H9 (cell line): ENCODE measurements around the gene PPP4R3B. TPM values are rescaled to one million over a fixed set of nuclear protein-coding genes. Genes with fewer than 3 reads are reported as not detected.

Source experiments
- DNase-seq: peaks from one replicate; pipeline ENCODE4 v3.0.0-alpha.2; 2017
- H2AFZ ChIP-seq: one replicate; pipeline ENCODE4 v1.6.1; 2013; ENCODE audit warnings: mild to moderate bottlenecking, low read length, control low read depth, moderate library complexity
- H2AK5ac ChIP-seq: 2 replicates; pipeline ENCODE4 v1.6.1; 2013; ENCODE audit warnings: low read length, control low read depth, mixed read lengths; ENCODE audit not compliant: insufficient read length
- H2BK120ac ChIP-seq: one replicate; pipeline ENCODE4 v1.6.1; 2013; ENCODE audit warnings: low read depth, mild to moderate bottlenecking, low read length, control low read depth, inconsistent platforms; ENCODE audit not compliant: poor library complexity, severe bottlenecking
- H2BK12ac ChIP-seq: 2 replicates; pipeline ENCODE4 v1.6.1; 2013; ENCODE audit warnings: low read length, control low read depth, mixed read lengths, low read depth; ENCODE audit not compliant: insufficient read length
- H2BK15ac ChIP-seq: 2 replicates; pipeline ENCODE4 v1.6.1; 2013; ENCODE audit warnings: low read depth, low read length, control low read depth
- H2BK20ac ChIP-seq: one replicate; pipeline ENCODE4 v1.6.1; 2013; ENCODE audit warnings: low read depth, mild to moderate bottlenecking, low read length, control low read depth, inconsistent platforms; ENCODE audit not compliant: poor library complexity, severe bottlenecking
- H2BK5ac ChIP-seq: 2 replicates; pipeline ENCODE4 v1.6.1; 2013; ENCODE audit warnings: low read length, control low read depth, mixed read lengths; ENCODE audit not compliant: insufficient read length
- H3K14ac ChIP-seq: 2 replicates; pipeline ENCODE4 v1.6.1; 2013; ENCODE audit warnings: low read length, control low read depth; ENCODE audit not compliant: insufficient read depth
- H3K18ac ChIP-seq: 2 replicates; pipeline ENCODE4 v1.6.1; 2013; ENCODE audit warnings: low read depth, mild to moderate bottlenecking, mixed read lengths, low read length, control low read depth; ENCODE audit not compliant: insufficient read length
- H3K23ac ChIP-seq: 2 replicates; pipeline ENCODE4 v1.6.1; 2013; ENCODE audit warnings: low read length, control low read depth, mixed read lengths, low read depth; ENCODE audit not compliant: insufficient read length
- H3K23me2 ChIP-seq: 2 replicates; pipeline ENCODE4 v1.6.1; 2013; ENCODE audit warnings: low read depth, mild to moderate bottlenecking, mixed read lengths, low read length, control low read depth; ENCODE audit not compliant: insufficient read length, poor library complexity, severe bottlenecking
- H3K27ac ChIP-seq: 2 replicates; pipeline ENCODE4 v1.5.1; 2013; ENCODE audit warnings: low read length, control low read depth, mixed read lengths, low read depth; ENCODE audit not compliant: insufficient read length
- H3K27me3 ChIP-seq: 2 replicates; pipeline ENCODE4 v1.6.1; 2013; ENCODE audit warnings: low read length, control low read depth, inconsistent platforms; ENCODE audit not compliant: insufficient read depth
- H3K4ac ChIP-seq: 2 replicates; pipeline ENCODE4 v1.6.1; 2013; ENCODE audit warnings: low read depth, mild to moderate bottlenecking, control low read depth, inconsistent platforms, low read length, moderate library complexity
- H3K4me1 ChIP-seq: 2 replicates; pipeline ENCODE4 v1.6.1; 2013; ENCODE audit warnings: low read length, control low read depth, inconsistent platforms; ENCODE audit not compliant: insufficient read depth
- H3K4me2 ChIP-seq: 2 replicates; pipeline ENCODE4 v1.6.1; 2013; ENCODE audit warnings: low read length, control low read depth, mixed read lengths; ENCODE audit not compliant: insufficient read length, insufficient read depth
- H3K56ac ChIP-seq: 2 replicates; pipeline ENCODE4 v1.6.1; 2013; ENCODE audit warnings: low read depth, mild to moderate bottlenecking, mixed read lengths, low read length, control low read depth; ENCODE audit not compliant: insufficient read length
- H3K79me1 ChIP-seq: 2 replicates; pipeline ENCODE4 v1.6.1; 2013; ENCODE audit warnings: low read depth, mild to moderate bottlenecking, moderate library complexity, low read length, control low read depth, inconsistent platforms; ENCODE audit not compliant: insufficient read depth, poor library complexity, severe bottlenecking
- H3K79me2 ChIP-seq: 2 replicates; pipeline ENCODE4 v1.6.1; 2013; ENCODE audit warnings: low read length, control low read depth, inconsistent platforms; ENCODE audit not compliant: insufficient read depth
- H3K9ac ChIP-seq: 2 replicates; pipeline ENCODE4 v1.6.1; 2013; ENCODE audit warnings: low read length, control low read depth, mixed read lengths; ENCODE audit not compliant: insufficient read length; ENCODE audit errors: extremely low read depth
- H3K9me3 ChIP-seq: one replicate; pipeline ENCODE4 v1.6.1; 2013; ENCODE audit warnings: low read depth, low read length, inconsistent platforms; ENCODE audit not compliant: control insufficient read depth
- H3T11ph ChIP-seq: one replicate; pipeline ENCODE4 v1.6.1; 2013; ENCODE audit warnings: mild to moderate bottlenecking, low read length, control low read depth, inconsistent platforms
- H4K20me1 ChIP-seq: one replicate; pipeline ENCODE4 v1.6.1; 2013; ENCODE audit not compliant: control insufficient read depth, insufficient read length, insufficient read depth
- H4K5ac ChIP-seq: 2 replicates; pipeline ENCODE4 v1.6.1; 2013; ENCODE audit warnings: low read depth, mild to moderate bottlenecking, mixed read lengths, low read length, control low read depth; ENCODE audit not compliant: insufficient read length
- H4K8ac ChIP-seq: replicated peaks from 2 replicates; pipeline ENCODE4 v1.6.1; 2013; ENCODE audit warnings: low read length, control low read depth, mixed read lengths, low read depth; ENCODE audit not compliant: insufficient read length
- H4K91ac ChIP-seq: 2 replicates; pipeline ENCODE4 v1.6.1; 2013; ENCODE audit warnings: low read depth, mild to moderate bottlenecking, moderate library complexity, mixed read lengths, low read length, control low read depth; ENCODE audit not compliant: insufficient read length
- H3K27ac Mint-ChIP-seq, 3 experiments: 2 replicates in 2 of 3; 3 replicates in 1 of 3; pipeline ENCODE4 v1.8.0; 2020 to 2021; ENCODE audit warnings: mixed read lengths in 3 of 3, mild to moderate bottlenecking in 1 of 3, moderate library complexity in 1 of 3
- H3K27me3 Mint-ChIP-seq: 2 replicates; pipeline ENCODE4 v1.8.0; 2021; ENCODE audit warnings: low read depth, mild to moderate bottlenecking, moderate library complexity, mixed read lengths
- H3K36me3 Mint-ChIP-seq, 3 experiments: 2 replicates in 2 of 3; 3 replicates in 1 of 3; pipeline ENCODE4 v1.8.0; 2020 to 2021; ENCODE audit warnings: low read depth in 3 of 3, mixed read lengths in 3 of 3; ENCODE audit not compliant: insufficient read depth in 1 of 3
- H3K4me1 Mint-ChIP-seq, 2 experiments: 2 replicates each; pipeline ENCODE4 v1.8.0; 2020; ENCODE audit warnings: mixed read lengths in 2 of 2
- H3K4me3 Mint-ChIP-seq, 2 experiments: 2 replicates in 1 of 2; 3 replicates in 1 of 2; pipeline ENCODE4 v1.8.0; 2020 to 2021; ENCODE audit warnings: mild to moderate bottlenecking in 2 of 2, mixed read lengths in 2 of 2, moderate library complexity in 1 of 2
- H3K9me3 Mint-ChIP-seq, 2 experiments: 2 replicates in 1 of 2; 3 replicates in 1 of 2; pipeline ENCODE4 v1.8.0; 2020; ENCODE audit warnings: mild to moderate bottlenecking in 2 of 2, mixed read lengths in 2 of 2, moderate library complexity in 1 of 2
- WGBS: extraction: QIAGEN DNeasy Blood & Tissue Kit; methylation state at CpG from one replicate; pipeline ENCODE4 v1.1.7; 2013; ENCODE audit warnings: missing lambda C conversion rate, low lambda C conversion rate, mixed read lengths; ENCODE audit not compliant: insufficient read length; ENCODE audit errors: extremely low coverage; 5-methylcytosine and 5-hydroxymethylcytosine counted together
- total RNA-seq: library from RNA; stranded (reverse); gene quantifications from 2 replicates; pipeline ENCODE4 v1.2.1, GENCODE V29; 2021
- TF ChIP-seq, protein P1 (sequence below): fragments of 200-600 bp; sonication (generic); conservative IDR thresholded peaks from 3 replicates; pipeline ENCODE4 v1.8.0; 2021; ENCODE audit warnings: antibody characterized with exemption, mild to moderate bottlenecking

The PPP4R3B gene
- total RNA-seq, 1 experiment from 2014 or later, result 37.6 TPM

DNA sequence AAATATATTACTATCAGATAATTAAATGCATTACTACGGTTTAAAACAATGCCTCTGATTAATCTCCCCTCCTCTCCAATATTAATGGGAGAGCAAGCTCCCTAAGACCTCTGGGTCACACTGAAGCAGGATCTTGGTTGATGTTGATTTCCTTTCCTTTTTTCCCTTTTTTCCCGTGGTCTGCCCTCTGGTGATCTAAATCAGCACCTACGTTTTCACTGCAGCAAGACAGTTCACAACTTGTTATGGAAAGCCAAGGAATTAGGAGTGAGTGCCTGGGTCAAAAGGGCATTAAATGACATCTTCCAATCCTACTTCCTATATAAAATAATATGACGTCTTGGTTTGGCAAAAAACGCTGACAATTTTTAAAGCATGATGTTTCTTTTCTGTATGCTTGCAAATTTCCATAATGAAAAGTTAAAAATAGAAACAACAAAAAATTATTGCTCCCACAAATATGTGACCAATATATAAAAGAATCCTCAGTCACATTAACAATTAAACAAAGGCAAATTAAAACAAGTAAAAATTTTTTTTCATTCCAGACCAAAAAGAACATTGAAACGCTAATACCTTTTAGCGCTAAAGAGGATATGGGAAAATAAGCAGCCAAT is 105.8 kb downstream of the PPP4R3B start:
- no CpG with 5 or more reads among the region's 7 CpGs for WGBS
- Mint-ChIP-seq H3K4me1 (0 out of 4 replicates have a peak, but pooled peaks cover 0 to 2% of the 10 kb centered on the region in 2 experiments), H3K9me3 (no peaks in the 10 kb centered on the region), H3K4me3 (no peak overlapping the region), H3K36me3 (no peaks in the 10 kb centered on the region), H3K27ac (peak overlapping the region in 1 of 3 experiments; percentile 70; a peak in 1 of 7 replicates), H3K27me3 (no peaks in the 10 kb centered on the region)
- Histone ChIP-seq H3K23me2 (no peaks in the 10 kb centered on the region), H3K4ac (no peak overlapping the region), H2BK15ac (no peak overlapping the region), H4K91ac (no peak overlapping the region), H4K5ac (no peak overlapping the region), H4K20me1 (no peaks in the 10 kb centered on the region), H3K9ac (no peak overlapping the region), H2AK5ac (no peak overlapping the region), H3K18ac (no peak overlapping the region), H3K79me1 (no peaks in the 10 kb centered on the region), H2AFZ (no peak overlapping the region), H2BK120ac (no peak overlapping the region), H3T11ph (no peak overlapping the region), H2BK12ac (no peak overlapping the region), H3K9me3 (no peaks in the 10 kb centered on the region), H3K56ac (no peak overlapping the region), H2BK5ac (no peak overlapping the region), H3K27ac (no peak overlapping the region), H3K4me1 (no peaks in the 10 kb centered on the region), H3K27me3 (no peaks in the 10 kb centered on the region), H3K14ac (no peak overlapping the region), H4K8ac (no peak overlapping the region), H3K4me2 (no peak overlapping the region), H2BK20ac (no peak overlapping the region), H3K79me2 (no peaks in the 10 kb centered on the region), H3K23ac (no peak overlapping the region)
- DNase-seq, result peak; percentile 50
- TF ChIP-seq, protein P1, sequence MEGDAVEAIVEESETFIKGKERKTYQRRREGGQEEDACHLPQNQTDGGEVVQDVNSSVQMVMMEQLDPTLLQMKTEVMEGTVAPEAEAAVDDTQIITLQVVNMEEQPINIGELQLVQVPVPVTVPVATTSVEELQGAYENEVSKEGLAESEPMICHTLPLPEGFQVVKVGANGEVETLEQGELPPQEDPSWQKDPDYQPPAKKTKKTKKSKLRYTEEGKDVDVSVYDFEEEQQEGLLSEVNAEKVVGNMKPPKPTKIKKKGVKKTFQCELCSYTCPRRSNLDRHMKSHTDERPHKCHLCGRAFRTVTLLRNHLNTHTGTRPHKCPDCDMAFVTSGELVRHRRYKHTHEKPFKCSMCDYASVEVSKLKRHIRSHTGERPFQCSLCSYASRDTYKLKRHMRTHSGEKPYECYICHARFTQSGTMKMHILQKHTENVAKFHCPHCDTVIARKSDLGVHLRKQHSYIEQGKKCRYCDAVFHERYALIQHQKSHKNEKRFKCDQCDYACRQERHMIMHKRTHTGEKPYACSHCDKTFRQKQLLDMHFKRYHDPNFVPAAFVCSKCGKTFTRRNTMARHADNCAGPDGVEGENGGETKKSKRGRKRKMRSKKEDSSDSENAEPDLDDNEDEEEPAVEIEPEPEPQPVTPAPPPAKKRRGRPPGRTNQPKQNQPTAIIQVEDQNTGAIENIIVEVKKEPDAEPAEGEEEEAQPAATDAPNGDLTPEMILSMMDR, result peak; percentile 73
